ENCODE data around the gene TEX38.
"Not testable (repeated sequence)": the region's sequence is repeated elsewhere in the genome, so short reads cannot be mapped to it uniquely, and the experiment has no call there.

The TEX38 gene

GRCh38 chr1:46671554-46671953, at the start of gene TEX38:
Gene TEX38, plus strand, starts transcription at chr1:46671854. Its CDS starts 81 bp downstream, at chr1:46671935.
- no peak for DNase-seq (ENCODE audit: low read depth in 2 of 2)

- DNase-seq (ENCODE audit: low read depth in 2 of 2), result no peak
Measured at GRCh38 chr1:46621930-46622329, 49.7 kb upstream of the TEX38 start.

GRCh38 chr1:46622344-46622743, 49.3 kb upstream of the TEX38 start:
- no peak for DNase-seq (ENCODE audit: low read depth in 2 of 2)

GRCh38 chr1:46623743-46624644, 47.7 kb upstream of the TEX38 start:
- DNase-seq (ENCODE audit: low read depth in 2 of 2), result no peak

- no peak for DNase-seq (ENCODE audit: low read depth in 2 of 2)
Measured at GRCh38 chr1:46630719-46631118, 40.9 kb upstream of the TEX38 start.

GRCh38 chr1:46635205-46635604, 36.4 kb upstream of the TEX38 start:
- no peak for DNase-seq (ENCODE audit: low read depth in 2 of 2)

GRCh38 chr1:46637444-46638083, 34.1 kb upstream of the TEX38 start:
- DNase-seq (ENCODE audit: low read depth in 2 of 2), result no peak

- no peak for DNase-seq (ENCODE audit: low read depth in 2 of 2)
Measured at GRCh38 chr1:46638921-46639320, 32.7 kb upstream of the TEX38 start.

- DNase-seq (ENCODE audit: low read depth in 2 of 2), result no peak
Measured at GRCh38 chr1:46639547-46639946, 32.1 kb upstream of the TEX38 start.

GRCh38 chr1:46642115-46642680, 29.5 kb upstream of the TEX38 start:
- no peak for DNase-seq (ENCODE audit: low read depth in 2 of 2)

GRCh38 chr1:46643368-46643775, 28.3 kb upstream of the TEX38 start:
- no peak for DNase-seq (ENCODE audit: low read depth in 2 of 2)

GRCh38 chr1:46645815-46646214, 25.8 kb upstream of the TEX38 start:
- DNase-seq (ENCODE audit: low read depth in 2 of 2), result no peak

- DNase-seq (ENCODE audit: low read depth in 2 of 2), result no peak
Measured at GRCh38 chr1:46646331-46646730, 25.3 kb upstream of the TEX38 start.

GRCh38 chr1:46646844-46647243, 24.8 kb upstream of the TEX38 start:
- no peak for DNase-seq (ENCODE audit: low read depth in 2 of 2)

- DNase-seq (ENCODE audit: low read depth in 2 of 2), result no peak
Measured at GRCh38 chr1:46647611-46648010, 24.0 kb upstream of the TEX38 start.

- DNase-seq (ENCODE audit: low read depth in 2 of 2), result no peak
Measured at GRCh38 chr1:46649764-46650163, 21.9 kb upstream of the TEX38 start.

GRCh38 chr1:46650491-46650890, 21.2 kb upstream of the TEX38 start:
- no peak for DNase-seq (ENCODE audit: low read depth in 2 of 2)

- DNase-seq (ENCODE audit: low read depth in 2 of 2), result not testable (repeated sequence)
Measured at GRCh38 chr1:46651152-46651551, 20.5 kb upstream of the TEX38 start.

- no peak for DNase-seq (ENCODE audit: low read depth in 2 of 2)
Measured at GRCh38 chr1:46652321-46653100, 19.1 kb upstream of the TEX38 start.

GRCh38 chr1:46653405-46653958, 18.2 kb upstream of the TEX38 start:
- no peak for DNase-seq (ENCODE audit: low read depth in 2 of 2)

- no peak for DNase-seq (ENCODE audit: low read depth in 2 of 2)
Measured at GRCh38 chr1:46654012-46654411, 17.6 kb upstream of the TEX38 start.

GRCh38 chr1:46654698-46655097, 17.0 kb upstream of the TEX38 start:
- DNase-seq (ENCODE audit: low read depth in 2 of 2), result not testable (repeated sequence)
